NCI-H1092 (cell line): Measurements from ENCODE around the gene SLC13A1.
"Not testable (repeated sequence)": the region's sequence is repeated elsewhere in the genome, so short reads cannot be mapped to it uniquely, and the experiment has no call there.

Experiments used
- DNase-seq: peaks from one replicate; lab custom pipeline; 2025; lab: John Stamatoyannopoulos, UW

Gene SLC13A1, protein sequence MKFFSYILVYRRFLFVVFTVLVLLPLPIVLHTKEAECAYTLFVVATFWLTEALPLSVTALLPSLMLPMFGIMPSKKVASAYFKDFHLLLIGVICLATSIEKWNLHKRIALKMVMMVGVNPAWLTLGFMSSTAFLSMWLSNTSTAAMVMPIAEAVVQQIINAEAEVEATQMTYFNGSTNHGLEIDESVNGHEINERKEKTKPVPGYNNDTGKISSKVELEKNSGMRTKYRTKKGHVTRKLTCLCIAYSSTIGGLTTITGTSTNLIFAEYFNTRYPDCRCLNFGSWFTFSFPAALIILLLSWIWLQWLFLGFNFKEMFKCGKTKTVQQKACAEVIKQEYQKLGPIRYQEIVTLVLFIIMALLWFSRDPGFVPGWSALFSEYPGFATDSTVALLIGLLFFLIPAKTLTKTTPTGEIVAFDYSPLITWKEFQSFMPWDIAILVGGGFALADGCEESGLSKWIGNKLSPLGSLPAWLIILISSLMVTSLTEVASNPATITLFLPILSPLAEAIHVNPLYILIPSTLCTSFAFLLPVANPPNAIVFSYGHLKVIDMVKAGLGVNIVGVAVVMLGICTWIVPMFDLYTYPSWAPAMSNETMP

DNA sequence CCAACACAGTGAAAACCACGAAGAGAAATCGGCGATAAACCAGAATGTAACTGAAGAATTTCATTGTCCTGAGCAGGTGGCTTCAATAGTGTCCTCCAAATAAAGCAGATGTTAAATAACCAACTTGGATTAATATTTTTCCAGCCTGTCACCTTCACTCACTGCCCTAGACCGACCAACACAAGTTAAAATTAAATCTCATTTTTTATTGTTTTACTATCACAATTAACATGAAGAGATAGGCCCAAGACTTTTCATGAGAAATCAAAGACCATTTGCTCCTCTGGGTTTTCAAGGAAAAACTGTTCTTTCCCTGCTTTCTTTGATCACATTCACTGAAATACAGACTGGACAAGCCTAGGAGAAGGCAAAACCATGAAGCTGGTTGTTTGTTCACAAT lies at the start of gene SLC13A1:
Gene SLC13A1 (minus strand): TSS at position 87 of the 400 bp plus-strand sequence. CDS start 23 bp downstream, at position 64.
- DNase-seq = no peak

DNA sequence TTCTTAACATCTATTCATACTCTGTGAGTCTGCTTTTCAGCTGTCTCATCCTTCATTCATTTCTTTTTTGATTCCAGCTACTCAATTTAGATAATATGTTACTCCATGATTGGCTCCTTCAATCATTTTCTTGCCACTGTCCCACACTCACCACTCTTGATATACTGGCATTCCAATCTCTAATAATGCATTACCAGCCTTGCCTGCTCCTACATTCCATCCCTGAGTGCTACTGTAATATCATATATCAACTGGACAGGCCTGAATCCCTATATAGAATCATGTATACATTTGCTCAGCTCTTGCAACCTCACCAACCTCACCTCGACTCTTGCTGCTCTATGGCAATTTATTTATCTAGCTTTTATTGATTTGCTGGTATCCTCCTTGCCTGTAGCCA lies 45.0 kb upstream of the SLC13A1 start:
- no peak for DNase-seq

DNA sequence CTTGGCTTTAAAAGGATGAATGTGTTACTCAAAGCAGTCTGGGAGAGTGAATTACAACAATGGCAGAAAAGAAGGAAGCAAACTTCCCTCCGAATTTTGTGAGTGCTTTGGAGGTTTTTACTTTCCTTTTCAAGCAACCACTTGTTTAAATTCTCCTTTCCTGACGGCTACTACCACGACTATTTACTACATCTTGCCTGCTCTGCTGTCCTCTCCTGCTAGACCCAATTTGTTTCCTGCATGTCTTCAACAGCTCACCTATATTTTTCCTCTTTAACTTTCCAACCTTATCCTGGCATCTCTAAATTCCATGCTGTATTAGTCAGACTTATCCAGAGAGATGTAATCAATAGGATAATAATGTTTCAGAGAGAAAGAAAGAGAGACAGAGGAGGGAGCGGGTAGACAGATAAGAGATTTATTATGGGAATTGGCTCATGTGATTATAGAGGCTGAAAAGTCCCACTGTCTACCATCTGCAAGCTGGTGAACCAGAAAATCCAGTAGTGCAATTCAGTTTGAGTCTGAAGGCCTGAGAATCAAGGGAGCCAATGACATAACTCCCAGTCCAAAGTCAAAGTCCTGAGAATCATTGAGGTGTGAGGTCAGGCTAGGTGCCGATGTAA lies 42.8 kb upstream of the SLC13A1 start:
- no peak for DNase-seq

DNA sequence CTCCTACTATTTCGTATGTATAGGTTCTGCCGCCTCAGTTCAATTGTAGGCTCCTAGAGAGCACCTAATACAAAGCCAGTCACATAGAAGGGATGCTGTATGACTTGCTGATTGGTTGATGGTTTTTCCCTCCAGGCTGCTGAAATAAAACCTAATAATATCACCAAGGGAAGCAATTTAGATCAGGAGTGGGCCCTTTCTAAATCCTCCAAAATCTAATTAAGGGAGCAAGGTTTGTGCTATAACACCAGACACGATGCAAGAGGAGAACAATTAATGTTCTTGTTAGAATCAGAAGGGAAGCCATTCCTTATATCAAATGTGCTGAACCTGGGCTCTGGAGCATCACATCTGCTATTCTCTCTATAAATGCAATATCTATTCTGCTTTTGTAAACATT lies 42.0 kb upstream of the SLC13A1 start:
- DNase-seq = no peak

DNA sequence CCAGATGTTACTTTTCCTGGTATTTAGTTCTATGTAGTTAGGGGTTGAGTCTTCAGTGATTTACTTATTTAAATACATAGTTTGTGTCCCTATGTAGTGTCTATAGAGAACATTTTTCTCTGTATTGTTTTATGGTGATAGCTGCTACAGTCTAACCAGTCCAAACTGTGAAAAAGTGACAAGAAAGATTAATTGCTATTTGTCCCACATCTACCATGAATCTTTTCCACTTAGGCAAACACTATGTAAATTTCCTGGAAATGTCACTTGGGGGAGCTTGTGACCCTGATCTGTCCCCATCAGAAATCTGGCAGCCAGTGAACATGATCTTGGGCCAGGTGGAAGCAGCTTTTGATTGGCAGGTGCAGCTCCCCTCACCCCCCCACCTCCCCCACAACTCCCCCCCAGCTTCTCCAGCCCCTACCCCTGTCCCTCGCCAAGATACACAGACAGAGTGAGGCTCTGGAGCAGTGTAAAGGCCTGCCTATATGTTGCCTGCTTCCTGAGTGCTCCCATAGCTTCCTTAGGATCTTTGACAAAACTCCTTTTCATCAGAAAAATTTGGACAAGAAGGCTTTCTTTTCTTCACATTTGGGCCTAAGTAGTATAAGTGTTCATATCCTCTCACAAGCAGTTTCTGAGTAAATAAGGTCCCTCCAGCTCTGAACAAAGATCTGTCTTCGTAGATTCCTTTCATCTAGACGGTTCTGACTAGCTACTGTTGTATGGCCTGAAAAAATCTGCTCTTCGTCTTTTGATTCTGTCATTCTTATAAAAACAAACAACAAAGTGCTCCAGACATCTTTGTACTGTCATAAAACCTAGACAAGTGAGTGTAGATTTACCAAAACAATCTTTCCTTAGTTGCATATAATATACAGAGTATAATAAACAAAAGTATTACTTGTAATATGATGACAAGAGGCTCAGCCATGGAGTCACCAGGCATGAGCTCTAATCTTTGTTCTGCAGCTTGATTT lies 31.5 kb upstream of the SLC13A1 start:
- no peak for DNase-seq

DNA sequence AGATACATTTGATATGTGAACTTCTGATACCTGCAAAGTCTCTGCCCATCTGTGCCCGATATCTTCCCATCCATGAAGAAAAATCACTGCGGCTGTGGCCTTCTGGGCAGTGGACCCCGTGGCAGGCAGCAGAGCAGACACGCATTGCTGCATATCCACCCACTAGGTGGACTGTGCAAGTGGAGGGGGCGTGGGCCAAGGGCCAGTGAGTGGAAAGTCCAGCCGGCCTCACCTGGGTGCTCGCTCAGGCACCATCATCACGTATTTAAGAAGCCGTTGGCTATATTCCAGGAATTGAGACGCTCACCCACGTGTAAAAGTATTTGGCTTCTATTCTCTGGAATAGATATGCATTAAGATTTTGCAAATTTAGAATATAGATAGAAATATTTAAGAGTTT lies 30.8 kb upstream of the SLC13A1 start:
- DNase-seq = no peak

DNA sequence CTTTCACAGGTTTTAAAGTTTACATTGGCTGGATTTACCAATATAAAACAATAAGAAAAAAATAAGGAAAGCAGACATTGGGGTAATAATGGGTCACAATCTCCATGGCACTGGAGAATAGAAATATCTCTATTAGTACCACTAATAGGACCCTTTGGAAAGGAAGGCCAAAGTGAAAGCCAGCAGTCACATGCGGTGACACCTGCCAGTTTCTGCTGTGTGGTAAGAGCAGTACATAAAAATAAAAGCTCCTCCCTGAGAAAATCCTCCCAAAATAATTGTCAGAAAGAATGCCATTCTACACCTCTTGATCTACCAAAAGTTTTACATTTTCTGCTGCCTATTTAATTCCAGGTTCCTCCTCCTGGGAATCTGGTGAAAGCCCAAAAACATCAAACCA lies 30.4 kb upstream of the SLC13A1 start:
- no peak for DNase-seq

DNA sequence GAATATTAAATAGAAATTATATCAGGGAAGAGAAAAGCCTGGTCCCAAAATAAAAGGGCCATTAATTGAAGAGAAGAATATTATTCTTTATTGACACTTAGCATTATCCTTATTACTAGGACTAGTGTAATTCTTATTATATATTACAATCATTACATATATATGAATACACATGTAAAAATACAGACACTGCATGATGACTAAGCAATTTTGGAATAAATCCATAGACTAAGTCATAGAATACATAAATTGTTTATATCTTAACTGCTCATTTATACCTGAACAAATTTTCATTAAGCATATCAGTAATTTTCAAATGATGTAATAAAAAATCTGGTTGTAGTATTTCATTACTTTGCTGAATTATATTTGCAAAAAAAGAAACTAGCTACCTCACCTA lies 29.7 kb upstream of the SLC13A1 start:
- no peak for DNase-seq

DNA sequence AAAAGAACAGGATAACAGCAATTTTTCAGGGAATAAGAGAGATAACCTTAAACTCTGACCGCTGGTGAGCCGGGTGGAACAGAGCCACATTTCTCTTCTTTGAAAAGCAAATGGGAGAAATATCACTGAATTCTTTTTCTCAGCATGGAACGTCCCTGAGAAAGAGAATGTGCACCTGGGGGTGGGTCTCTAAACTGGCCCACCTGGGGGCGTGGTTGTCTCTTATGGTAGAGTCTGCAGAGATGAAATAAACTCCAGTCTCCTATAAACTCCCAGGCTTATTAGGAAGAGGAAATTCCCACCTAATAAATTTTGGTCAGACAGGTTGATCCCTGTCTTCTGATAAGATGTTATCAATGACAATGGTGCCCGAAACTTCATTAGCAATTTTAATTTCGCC lies 27.9 kb upstream of the SLC13A1 start:
- DNase-seq = not testable (repeated sequence)

DNA sequence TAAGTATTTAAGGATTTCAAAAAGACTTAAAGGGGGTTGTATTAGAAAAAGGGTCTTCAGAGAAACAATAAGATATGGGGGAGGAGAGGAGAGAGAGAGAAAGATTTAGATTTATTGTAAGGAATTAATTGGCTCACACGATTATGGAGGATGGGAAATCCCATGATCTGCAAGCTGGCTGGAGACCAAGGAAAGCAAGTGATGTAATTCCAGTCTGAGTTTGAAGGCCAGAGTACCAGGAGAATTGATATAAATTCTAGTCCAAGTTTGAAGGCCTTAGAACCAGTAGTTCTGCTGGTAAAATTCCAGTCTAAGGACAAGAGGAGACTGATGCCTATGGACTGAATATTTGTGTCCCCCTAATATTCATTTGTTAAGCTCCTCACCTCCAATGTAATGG lies 20.6 kb upstream of the SLC13A1 start:
- DNase-seq = no peak

DNA sequence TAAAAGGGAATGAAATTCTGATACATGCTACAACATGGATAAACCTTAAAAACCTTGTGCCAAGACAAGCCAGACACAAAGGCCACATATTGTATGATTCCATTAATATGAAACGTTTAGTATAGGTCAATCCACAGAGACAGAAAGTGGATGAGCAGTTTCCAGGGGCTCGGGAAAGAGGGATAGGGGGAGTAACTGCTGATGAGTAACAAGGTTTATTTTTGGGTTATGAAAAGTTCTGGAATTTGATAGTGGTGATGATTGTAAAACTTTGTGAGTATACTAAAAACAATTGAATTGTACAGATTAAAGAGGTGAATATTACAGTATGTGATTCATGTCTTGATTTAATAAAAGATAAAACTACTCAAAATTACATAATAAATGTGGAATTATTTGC lies 19.1 kb upstream of the SLC13A1 start:
- no peak for DNase-seq

DNA sequence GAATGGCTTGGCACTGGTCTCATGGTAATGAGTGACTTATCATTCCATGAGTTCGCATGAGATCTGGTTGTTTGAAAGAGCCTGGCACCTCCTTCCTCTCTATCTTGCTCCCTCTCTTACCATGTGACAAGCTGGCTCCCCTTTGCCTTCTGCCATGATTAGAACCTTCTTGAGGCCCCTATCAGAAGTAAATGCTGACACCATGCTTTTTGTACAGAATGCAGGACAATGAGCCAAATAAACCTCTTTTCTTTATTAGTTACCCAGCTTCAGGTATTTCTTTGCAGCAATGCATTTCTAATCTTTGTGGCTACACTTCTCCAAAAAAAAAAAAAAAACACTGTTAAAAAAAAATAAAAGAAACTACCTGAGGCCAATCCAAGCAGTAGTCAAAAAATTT lies 17.1 kb upstream of the SLC13A1 start:
- DNase-seq = no peak

DNA sequence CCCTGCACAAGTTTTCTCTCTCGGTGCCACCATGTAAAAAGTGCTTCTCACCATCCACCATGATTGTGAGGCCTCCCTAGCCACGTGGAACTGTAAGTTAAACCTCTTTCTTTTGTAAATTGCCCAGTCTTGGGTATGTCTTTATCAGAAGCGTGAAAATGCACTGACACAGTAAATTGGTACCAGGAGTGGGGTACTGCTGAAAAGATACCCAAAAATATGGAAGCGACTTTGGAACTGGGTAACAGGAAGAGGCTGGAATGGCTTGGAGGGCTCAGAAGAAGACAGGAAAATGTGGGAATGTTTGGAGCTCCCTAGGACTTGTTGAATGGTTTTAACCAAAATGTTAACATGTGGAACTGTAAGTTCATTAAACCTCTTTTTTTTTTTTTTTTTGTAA lies 15.6 kb upstream of the SLC13A1 start:
- no peak for DNase-seq

DNA sequence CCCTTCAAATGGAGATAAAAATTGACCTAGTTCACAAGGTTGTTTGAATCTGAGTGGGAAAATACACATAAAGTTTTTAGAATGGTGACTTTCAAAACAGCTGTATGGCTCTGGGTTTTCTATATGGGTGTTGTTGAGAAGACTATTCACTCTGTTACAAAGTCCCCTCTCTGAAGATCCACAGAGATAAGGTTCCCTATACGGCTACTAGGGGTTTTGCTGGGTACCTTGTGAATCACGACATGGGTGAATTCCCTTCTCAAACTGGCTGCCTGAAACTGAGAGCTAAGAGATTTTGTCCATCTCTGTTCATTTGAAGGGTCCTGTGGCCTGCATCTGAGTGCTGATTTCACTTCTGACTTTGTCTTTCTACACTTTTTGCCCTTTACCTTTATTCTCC lies 11.8 kb upstream of the SLC13A1 start:
- DNase-seq = no peak

DNA sequence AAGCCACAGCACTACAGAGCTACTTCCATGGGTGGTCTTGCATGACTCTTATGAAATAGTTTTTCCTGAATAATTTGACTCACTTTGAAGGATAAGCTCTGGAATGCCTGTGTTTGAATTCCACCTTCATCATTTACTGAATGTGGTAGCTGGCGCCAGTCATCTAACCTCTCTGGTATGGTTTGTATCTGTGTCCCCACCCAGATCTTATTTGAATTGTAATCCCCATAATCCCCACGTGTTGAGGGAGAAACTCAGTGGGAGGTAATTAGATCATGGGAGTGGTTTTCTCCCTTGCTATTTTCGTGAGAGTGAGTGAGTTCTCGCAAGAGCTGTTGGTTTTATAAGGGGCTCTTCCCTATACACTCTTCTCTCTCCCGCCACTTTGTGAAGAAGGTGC lies 11.2 kb upstream of the SLC13A1 start:
- no peak for DNase-seq

DNA sequence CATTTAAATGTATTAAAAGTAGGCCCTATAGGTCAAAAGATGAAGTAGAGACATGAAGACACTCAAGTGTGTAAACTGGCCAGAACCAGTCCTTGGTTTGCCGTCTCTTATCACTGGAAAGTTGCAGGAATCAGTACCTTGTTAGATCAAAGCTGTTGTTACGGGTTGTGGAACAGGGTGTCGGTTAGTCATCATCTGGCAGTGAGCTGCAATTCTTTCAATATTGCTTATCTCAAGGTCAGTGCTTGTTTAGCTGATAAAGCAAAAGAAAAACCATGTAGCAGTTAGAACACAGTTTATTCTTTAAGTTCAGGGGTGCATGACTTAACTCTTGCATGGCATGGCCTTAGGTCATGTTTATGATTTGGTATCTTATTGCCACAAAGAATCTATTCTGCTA lies 10.0 kb upstream of the SLC13A1 start:
- DNase-seq = no peak

DNA sequence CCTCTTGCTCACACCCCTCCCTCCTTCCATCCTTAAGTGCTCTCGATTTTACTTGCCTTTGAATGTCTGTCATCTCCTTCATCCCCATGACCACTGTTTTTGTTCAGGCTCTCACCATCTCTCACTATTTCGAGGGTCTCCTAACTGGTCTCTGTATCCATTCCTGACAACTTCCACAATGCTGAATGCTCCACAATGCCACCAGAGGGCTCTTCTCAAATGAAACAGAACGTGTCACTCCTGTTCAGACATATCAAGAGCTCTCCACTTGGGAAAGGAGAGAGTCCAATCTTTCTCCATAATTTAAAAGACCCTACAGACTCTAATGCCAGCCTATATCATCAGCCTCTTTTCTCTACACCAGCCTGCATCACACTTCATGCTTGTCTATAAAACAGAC lies 9.0 kb upstream of the SLC13A1 start:
- no peak for DNase-seq

DNA sequence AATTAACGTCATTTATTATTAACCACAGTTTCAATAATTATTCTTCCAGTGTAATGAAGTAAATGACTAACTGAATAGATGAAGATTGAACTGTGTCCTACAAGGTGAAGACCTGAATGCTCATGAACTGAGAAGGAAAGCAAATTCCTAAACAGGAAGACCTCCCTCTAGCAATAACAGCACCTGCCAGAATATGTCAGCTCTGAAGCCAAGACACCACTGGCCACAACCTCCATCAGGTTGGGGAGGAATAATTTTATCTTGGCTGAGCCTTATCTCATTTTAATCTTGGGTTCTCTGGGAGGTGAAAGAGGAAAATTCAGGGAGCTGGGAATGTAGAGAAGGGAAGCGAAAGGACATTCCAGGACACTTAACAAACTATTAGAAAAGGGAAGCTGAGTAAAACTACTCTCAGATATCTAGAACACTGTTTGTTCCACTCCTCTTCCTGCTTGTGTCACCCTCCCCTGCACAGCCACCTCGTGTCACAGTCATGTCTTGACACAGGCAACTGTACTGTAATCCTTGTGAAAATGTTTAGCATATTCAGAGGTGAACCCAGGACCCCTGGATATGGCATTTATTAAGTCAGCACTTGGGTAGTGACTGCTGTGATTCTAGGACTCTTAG lies 4.6 kb upstream of the SLC13A1 start:
- no peak for DNase-seq

DNA sequence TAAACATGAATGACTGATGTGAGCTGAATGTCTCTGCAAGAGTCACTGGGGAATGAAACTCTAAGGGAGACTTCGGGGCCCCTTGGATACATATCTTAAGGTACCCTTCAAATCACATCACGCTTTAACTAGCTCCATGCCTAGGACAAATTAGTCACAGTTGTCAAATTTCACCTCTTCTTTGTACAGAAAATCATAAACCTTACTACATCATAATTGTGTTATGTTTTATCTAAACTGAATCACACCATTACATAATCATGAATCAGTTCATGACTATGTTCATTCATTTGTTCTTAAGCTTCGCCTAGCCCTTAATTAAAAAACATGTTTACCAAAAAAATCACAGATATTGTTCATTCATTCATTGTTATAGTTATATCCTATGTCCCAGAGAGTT lies 2.1 kb upstream of the SLC13A1 start:
- DNase-seq = no peak

DNA sequence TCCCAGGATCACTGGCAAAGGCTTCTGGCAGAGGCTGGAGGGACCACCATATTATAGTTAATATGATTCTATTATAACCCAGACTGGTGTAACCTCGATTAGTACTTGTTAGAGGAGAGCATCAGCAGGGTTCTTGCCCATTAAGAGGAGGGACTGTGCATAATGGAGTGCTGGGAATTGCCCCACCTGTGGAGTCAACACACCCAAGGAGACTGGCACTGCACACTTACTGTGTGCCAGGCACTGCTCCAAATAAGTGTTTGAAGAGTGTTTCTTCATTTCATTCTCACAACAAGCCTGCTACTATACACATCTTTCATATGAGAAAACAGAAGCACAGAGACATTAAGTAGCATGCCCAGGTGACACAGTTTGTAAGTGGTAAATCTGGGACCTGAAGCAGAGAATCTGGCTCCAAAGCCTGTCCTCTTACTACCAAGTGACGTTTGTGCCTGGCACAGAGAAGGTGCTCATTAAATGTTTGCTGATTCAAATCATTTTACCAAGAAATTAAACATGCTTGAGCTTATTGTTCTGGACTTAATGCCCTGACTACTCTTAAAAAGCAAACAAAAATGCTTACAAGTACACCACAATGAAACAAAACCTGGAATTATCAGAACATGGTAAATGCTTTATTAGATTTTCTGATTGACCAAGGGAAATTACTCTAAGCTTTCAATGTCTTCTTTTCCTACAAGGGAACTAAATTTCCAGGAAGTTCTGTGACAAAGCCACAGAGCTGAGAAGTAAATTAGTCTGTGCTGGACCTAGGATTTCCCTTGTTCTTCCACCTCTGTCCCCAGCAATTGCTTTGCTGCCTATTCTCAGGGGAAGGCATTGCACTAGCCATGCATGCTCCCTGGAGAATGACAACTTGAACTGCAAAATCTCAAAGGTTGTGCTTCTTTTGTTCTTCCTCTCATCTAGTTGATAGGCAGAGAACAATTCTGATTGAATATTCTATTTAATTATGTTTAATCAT lies 809 bp downstream of the SLC13A1 start:
- no peak for DNase-seq

DNA sequence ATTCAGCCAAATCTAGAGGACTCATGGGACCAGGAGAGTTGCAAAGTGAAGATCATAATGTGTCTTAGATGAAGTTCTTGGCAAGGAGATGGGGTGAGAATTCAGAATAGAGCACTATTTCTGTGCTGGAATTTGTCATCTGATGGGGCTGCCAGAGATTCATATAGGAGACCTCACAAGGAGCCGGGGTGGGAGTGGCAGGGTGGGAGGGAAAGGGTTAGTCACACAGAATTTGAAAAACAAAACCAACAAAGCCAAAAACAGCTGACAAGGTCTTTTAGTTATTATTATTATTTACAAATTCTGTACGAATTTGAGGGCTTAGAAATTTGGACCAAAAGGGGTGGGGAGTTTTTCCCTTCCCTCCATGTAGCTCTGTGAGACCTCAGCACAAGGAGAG lies 1.7 kb downstream of the SLC13A1 start:
- DNase-seq = no peak
